Osteoblast (primary cell): ENCODE data around the gene KCNC1. TPM values are rescaled to one million over a fixed set of nuclear protein-coding genes. Genes with fewer than 3 reads are reported as not detected.

Source experiments
- DNase-seq: peaks from one replicate; pipeline ENCODE4 v3.0.0; 2011; ENCODE audit warnings: low spot score, mixed read lengths; ENCODE audit not compliant: insufficient read length; ENCODE audit errors: missing footprints
- H2AFZ ChIP-seq: 2 replicates; pipeline ENCODE4 v1.6.0; 2011; ENCODE audit warnings: mild to moderate bottlenecking, low read length
- H3K27ac ChIP-seq: 2 replicates; pipeline ENCODE4 v1.5.1; 2011; ENCODE audit warnings: mild to moderate bottlenecking, low read depth, low read length, moderate library complexity
- H3K27me3 ChIP-seq: 2 replicates; pipeline ENCODE4 v1.6.0; 2012; ENCODE audit warnings: mild to moderate bottlenecking, control low read depth, inconsistent platforms, low read length, moderate library complexity; ENCODE audit not compliant: insufficient read depth
- H3K36me3 ChIP-seq: 2 replicates; pipeline ENCODE4 v1.5.1; 2011; ENCODE audit warnings: mild to moderate bottlenecking, low read length, control low read depth, moderate library complexity; ENCODE audit not compliant: insufficient read depth
- H3K4me1 ChIP-seq: 2 replicates; pipeline ENCODE4 v1.5.1; 2011; ENCODE audit warnings: mild to moderate bottlenecking, low read length, control low read depth, moderate library complexity; ENCODE audit not compliant: insufficient read depth
- H3K4me2 ChIP-seq: 2 replicates; pipeline ENCODE4 v1.6.0; 2011; ENCODE audit warnings: mild to moderate bottlenecking, low read length; ENCODE audit not compliant: insufficient read depth
- H3K4me3 ChIP-seq: fragments of 200-600 bp; sonication (generic); 3 replicates; pipeline ENCODE4 v1.5.1; 2012; ENCODE audit warnings: mild to moderate bottlenecking, low read length, inconsistent platforms; ENCODE audit not compliant: insufficient read depth
- H3K79me2 ChIP-seq: 2 replicates; pipeline ENCODE4 v1.6.0; 2012; ENCODE audit warnings: mild to moderate bottlenecking, low read length, control low read depth, inconsistent platforms; ENCODE audit not compliant: insufficient read depth
- H3K9me3 ChIP-seq: 2 replicates; pipeline ENCODE4 v1.5.1; 2011; ENCODE audit warnings: low read depth, low read length, control low read depth
- H4K20me1 ChIP-seq: 2 replicates; pipeline ENCODE4 v1.6.0; 2012; ENCODE audit warnings: mild to moderate bottlenecking, low read length, control low read depth; ENCODE audit not compliant: insufficient read depth
- total RNA-seq: library from RNA; depleted of rRNA; stranded (reverse); fragments of >200 nt; gene quantifications from 2 replicates; pipeline ENCODE4 v1.2.3, GENCODE V29; 2012
- TF ChIP-seq, protein P1 (sequence below): IDR thresholded peaks from 2 replicates; pipeline ENCODE4 v1.5.1; 2011; ENCODE audit warnings: mild to moderate bottlenecking, low read depth, low read length, moderate library complexity; ENCODE audit errors: extremely low read depth

The KCNC1 gene
- total RNA-seq, 1 donor = under 0.01 TPM

DNA sequence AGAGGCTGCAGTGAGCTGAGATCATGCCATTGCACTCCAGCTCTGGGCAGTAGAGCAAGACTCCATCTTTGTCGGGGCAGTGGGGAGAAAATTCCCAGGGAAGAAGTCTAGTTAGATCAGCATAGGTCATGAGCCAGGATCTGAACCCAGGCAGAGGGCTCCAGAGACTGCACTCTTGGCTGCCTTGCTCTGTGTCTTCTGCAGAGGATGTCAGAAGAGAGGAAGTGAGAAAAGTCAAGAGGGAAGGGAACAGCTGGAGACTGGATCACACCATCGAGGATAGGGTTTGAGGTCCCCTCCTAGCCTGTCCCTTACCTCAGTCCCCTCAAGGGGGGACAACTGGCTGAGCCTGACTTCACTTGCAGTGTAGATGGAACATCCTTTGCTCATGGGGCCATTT lies 9.4 kb upstream of the KCNC1 start:
- H3K4me2 ChIP-seq = no peak overlapping the region
- TF ChIP-seq, protein P1, sequence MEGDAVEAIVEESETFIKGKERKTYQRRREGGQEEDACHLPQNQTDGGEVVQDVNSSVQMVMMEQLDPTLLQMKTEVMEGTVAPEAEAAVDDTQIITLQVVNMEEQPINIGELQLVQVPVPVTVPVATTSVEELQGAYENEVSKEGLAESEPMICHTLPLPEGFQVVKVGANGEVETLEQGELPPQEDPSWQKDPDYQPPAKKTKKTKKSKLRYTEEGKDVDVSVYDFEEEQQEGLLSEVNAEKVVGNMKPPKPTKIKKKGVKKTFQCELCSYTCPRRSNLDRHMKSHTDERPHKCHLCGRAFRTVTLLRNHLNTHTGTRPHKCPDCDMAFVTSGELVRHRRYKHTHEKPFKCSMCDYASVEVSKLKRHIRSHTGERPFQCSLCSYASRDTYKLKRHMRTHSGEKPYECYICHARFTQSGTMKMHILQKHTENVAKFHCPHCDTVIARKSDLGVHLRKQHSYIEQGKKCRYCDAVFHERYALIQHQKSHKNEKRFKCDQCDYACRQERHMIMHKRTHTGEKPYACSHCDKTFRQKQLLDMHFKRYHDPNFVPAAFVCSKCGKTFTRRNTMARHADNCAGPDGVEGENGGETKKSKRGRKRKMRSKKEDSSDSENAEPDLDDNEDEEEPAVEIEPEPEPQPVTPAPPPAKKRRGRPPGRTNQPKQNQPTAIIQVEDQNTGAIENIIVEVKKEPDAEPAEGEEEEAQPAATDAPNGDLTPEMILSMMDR = no peak
- H3K4me1 ChIP-seq = no peaks in the 10 kb centered on the region
- no peaks in the 10 kb centered on the region for H3K9me3 ChIP-seq
- H4K20me1 ChIP-seq = no peaks in the 10 kb centered on the region
- H3K79me2 ChIP-seq = no peaks in the 10 kb centered on the region
- no peak overlapping the region for H2AFZ ChIP-seq
- no peak overlapping the region for H3K4me3 ChIP-seq
- peaks cover 69% of the 10 kb centered on the region for H3K27me3 ChIP-seq
- no peak overlapping the region for H3K27ac ChIP-seq
- DNase-seq = peak; percentile 59
- no peaks in the 10 kb centered on the region for H3K36me3 ChIP-seq

DNA sequence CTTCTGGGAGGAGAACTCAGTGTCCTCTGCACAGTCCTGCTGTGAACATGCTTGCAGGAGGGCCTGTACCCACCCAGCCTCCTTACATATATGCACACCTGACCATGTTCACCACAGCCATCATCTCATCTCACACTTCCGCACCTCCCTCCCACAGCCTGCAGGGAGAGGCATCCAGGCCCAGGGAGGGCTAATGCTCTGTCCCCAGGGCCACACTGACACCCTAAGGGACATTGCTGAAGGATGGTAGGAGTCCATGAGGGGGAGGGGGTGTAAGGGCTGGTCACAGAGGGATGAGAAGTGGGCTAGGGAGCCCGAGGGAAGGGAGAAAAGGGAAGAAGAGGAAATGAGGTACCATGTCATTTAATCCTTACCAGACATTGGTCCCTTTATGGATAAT lies 4.4 kb upstream of the KCNC1 start:
- Histone ChIP-seq H3K27ac (no peak overlapping the region), H3K79me2 (no peaks in the 10 kb centered on the region), H3K9me3 (no peaks in the 10 kb centered on the region), H3K4me1 (peaks cover 4% of the 10 kb centered on the region), H3K4me2 (no peak overlapping the region), H4K20me1 (peaks cover 3% of the 10 kb centered on the region), H3K4me3 (no peak overlapping the region), H3K36me3 (no peaks in the 10 kb centered on the region), H2AFZ (no peak overlapping the region), H3K27me3 (peaks cover 51% of the 10 kb centered on the region)
- no peak for DNase-seq
- TF ChIP-seq, protein P1 = no peak

DNA sequence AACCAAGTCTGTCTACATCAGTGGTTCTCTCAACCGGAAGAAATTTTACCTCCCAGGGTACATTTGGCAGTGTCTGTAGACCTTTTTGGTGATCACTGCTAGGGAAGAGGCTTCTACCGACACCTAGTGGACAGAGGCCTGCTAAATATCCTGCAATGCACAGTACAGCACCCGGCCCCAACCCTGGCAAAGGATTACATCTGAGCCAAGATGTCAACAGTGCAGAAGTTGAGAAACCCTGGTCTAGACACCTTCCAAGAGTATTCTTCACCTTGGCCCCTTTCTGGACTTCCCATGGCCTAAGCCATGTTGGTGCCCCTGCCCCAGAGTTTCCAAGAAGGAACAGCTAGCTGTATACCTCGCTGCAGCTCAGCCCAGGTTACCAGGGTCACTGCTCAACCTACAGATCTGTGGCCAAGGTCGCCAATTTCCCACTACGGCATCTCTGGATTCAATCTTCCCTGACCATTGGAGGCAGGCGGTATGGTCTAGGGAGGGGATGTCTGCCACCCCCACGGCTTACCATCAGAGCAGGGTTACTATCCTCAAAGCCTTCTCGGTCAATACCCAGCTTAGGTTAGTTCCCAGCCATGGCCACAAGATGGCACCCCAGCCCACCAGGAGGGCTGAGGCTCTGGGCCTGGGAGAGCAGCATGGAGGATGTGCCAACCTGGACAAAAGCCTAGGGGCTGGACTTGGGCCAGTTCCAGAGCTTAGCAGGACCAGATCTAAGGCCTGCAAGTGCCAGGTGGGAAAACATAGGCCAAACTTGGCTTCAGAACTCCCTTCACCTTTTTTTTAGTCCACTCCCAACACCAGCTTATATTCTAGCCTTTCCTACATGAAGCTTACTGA lies 3.7 kb upstream of the KCNC1 start:
- Histone ChIP-seq H3K4me1 (peaks cover 4% of the 10 kb centered on the region), H3K79me2 (no peaks in the 10 kb centered on the region), H3K4me2 (no peak overlapping the region), H3K36me3 (no peaks in the 10 kb centered on the region), H4K20me1 (peaks cover 3% of the 10 kb centered on the region), H3K27me3 (peaks cover 50% of the 10 kb centered on the region), H3K9me3 (no peaks in the 10 kb centered on the region), H3K27ac (no peak overlapping the region), H3K4me3 (no peak overlapping the region), H2AFZ (no peak overlapping the region)
- TF ChIP-seq, protein P1 = peak; percentile 84
- DNase-seq = peak; percentile 99

DNA sequence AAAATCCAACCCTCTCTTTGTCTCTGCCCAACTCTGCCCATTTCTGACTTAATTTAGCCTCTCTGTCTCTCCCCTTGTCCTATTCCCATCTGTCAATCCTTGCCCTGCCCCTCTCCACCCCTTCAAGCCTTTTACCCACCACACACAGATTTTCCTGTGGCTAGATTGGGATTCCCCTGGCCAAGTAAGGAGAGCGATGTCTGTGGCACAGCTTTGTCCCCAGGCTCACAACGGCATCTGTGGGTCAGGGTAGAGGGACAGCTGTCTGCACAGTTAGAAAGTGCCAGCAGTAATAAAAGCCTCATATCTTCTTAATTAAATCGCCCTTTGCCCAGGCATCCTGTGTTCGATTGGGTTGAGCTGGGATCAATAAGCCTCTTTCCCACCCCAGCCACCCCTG lies 1.3 kb upstream of the KCNC1 start:
- DNase-seq = no peak

More for the DNA sequence above, 1.3 kb upstream of the KCNC1 start:
- no peaks in the 10 kb centered on the region for H3K36me3 ChIP-seq
- H3K27ac ChIP-seq = no peak overlapping the region
- H3K9me3 ChIP-seq = no peaks in the 10 kb centered on the region
- H4K20me1 ChIP-seq = peaks cover 3% of the 10 kb centered on the region
- peaks cover 59% of the 10 kb centered on the region for H3K27me3 ChIP-seq
- TF ChIP-seq, protein P1 = no peak
- no peak overlapping the region for H3K4me2 ChIP-seq
- H3K4me3 ChIP-seq = no peak overlapping the region
- peaks cover 4% of the 10 kb centered on the region for H3K4me1 ChIP-seq
- H2AFZ ChIP-seq = no peak overlapping the region
- H3K79me2 ChIP-seq = no peaks in the 10 kb centered on the region
